ENCODE results near the gene PCP2.

PCP2 gene

DNA sequence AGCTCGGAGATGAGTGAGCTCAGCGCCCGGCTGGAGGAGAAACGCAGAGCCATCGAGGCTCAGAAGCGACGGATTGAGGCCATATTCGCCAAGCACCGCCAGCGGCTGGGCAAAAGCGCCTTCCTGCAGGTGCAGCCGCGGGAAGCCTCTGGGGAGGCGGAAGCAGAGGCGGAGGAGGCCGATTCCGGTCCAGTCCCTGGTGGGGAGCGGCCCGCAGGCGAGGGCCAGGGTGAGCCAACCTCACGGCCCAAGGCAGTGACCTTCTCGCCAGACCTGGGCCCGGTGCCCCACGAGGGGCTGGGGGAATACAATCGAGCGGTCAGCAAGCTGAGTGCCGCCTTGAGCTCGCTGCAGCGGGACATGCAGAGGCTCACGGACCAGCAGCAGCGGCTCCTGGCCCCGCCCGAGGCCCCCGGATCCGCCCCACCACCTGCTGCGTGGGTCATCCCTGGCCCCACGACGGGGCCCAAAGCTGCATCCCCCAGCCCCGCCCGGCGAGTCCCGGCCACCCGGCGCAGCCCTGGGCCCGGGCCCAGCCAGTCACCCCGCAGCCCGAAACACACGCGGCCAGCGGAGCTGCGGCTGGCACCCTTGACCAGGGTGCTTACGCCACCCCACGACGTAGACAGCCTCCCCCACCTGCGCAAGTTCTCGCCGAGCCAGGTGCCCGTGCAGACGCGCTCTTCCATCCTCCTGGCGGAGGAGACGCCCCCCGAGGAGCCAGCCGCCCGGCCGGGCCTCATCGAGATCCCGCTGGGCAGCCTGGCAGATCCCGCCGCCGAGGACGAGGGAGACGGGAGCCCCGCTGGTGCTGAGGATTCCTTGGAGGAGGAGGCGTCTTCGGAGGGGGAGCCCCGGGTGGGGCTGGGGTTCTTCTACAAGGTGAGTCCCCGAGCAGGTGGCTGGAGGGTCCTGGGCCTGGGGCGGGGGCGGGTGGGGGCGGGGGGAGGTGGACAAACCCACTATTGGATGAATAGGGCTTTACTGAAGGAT, 20.9 kb downstream of the PCP2 start:
- TF ChIP-seq, protein P1, sequence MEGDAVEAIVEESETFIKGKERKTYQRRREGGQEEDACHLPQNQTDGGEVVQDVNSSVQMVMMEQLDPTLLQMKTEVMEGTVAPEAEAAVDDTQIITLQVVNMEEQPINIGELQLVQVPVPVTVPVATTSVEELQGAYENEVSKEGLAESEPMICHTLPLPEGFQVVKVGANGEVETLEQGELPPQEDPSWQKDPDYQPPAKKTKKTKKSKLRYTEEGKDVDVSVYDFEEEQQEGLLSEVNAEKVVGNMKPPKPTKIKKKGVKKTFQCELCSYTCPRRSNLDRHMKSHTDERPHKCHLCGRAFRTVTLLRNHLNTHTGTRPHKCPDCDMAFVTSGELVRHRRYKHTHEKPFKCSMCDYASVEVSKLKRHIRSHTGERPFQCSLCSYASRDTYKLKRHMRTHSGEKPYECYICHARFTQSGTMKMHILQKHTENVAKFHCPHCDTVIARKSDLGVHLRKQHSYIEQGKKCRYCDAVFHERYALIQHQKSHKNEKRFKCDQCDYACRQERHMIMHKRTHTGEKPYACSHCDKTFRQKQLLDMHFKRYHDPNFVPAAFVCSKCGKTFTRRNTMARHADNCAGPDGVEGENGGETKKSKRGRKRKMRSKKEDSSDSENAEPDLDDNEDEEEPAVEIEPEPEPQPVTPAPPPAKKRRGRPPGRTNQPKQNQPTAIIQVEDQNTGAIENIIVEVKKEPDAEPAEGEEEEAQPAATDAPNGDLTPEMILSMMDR (IDR thresholded peaks at IDR 0.05; ENCODE audit: low read depth, low read length): no peak
- no peak for DNase-seq (ENCODE audit: low read depth, low spot score)
- H3K4me3 ChIP-seq (ENCODE audit: low read depth, low read length): no peak overlapping the region
- in situ Hi-C loops (cut with HindIII; ENCODE audit: low sequenced_read_pairs): no loop called here

DNA sequence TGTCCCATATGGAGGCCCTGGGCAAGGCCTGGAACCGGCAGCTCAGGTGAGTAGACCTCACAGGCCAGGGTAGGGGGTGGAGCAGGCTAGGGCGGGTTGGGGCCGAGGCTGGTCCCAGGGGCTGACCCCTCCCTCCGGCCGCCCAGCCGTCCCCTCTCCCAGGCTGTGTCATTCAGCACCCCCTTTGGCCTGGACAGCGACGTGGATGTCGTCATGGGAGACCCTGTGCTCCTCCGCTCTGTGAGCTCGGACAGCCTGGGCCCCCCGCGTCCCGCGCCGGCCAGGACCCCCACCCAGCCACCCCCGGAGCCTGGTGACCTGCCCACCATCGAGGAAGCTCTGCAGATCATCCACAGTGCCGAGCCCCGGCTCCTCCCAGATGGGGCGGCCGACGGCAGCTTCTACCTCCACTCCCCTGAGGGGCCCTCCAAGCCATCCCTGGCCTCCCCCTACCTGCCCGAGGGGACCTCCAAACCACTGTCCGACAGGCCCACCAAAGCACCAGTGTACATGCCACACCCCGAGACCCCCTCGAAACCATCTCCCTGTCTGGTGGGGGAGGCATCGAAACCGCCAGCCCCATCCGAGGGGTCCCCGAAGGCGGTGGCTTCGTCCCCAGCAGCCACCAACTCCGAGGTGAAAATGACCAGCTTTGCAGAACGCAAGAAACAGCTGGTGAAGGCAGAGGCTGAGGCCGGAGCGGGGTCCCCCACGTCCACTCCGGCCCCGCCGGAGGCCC, 21.8 kb downstream of the PCP2 start:
- DNase-seq (ENCODE audit: low read depth, low spot score): no peak
- in situ Hi-C loops (cut with HindIII; ENCODE audit: low sequenced_read_pairs): no loop called here
- TF ChIP-seq, protein P1 (IDR thresholded peaks at IDR 0.05; ENCODE audit: low read depth, low read length): no peak
- H3K4me3 ChIP-seq (ENCODE audit: low read depth, low read length): no peak overlapping the region

DNA sequence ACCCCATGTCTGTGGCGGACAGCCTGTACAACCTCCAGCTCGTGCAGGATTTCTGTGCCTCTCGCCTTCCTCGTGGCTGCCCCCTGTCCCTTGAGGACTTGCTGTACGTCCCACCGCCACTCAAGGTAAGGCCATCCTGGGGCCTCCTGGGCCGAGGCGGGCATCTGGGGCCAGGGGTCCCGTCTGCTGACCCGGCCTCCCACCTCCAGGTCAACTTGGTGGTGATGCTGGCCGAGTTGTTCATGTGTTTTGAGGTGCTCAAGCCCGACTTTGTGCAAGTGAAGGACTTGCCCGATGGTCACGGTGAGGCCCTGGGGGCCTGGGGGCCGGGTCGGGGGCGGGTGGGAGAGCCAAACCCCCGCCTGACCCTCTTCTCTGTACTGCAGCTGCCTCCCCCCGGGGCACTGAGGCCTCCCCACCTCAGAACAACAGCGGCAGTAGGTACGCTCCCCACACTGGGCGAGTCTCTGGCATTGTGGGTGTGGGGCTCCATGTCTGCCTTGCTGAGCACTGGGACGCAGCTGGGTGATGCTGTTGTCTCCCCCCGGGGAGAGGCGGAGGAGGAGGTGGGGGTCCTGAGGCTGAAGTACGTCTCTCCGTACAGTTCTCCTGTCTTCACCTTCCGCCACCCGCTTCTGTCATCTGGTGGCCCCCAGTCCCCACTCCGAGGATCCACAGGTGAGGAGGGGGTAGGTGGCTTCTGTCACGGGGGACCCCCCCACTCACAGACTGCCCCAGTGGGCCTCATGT, 22.9 kb downstream of the PCP2 start:
- DNase-seq (ENCODE audit: low read depth, low spot score): no peak
- TF ChIP-seq, protein P1 (IDR thresholded peaks at IDR 0.05; ENCODE audit: low read depth, low read length): no peak
- in situ Hi-C loops (cut with HindIII; ENCODE audit: low sequenced_read_pairs): no loop called here
- no peak overlapping the region for H3K4me3 ChIP-seq (ENCODE audit: low read depth, low read length)

DNA sequence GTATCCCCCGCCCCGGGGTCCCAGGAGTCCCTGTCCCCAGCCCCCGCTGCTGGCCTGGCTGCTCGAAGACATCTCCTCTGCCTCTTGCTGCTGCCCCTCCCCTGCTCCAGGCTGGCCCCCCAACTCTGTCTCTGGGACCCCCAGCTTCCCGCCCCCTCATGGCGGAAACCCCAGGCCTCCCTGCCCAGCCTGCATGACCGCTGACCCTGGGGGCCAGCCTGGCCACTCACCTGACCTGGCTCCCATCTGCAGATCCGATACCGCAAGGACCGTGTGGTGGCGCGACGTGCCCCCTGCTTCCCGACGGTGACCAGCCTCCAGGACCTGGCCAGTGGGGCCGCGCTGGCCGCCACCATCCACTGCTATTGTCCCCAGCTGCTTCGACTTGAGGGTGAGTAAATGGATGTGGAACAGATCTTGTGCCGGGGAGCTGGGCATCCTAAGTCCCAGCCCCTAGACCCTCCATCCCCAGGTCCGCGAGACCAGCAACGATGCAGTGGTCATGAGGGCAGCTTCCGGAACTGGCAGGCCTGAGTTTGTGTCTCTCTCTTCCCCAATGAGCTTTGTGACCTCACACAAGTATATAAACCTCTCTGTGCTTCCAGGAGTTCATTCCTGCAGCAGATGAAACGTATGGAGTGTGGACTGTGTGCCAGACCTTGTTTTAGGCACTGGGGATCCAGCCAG, 25.5 kb downstream of the PCP2 start:
- TF ChIP-seq, protein P1 (IDR thresholded peaks at IDR 0.05; ENCODE audit: low read depth, low read length): no peak
- in situ Hi-C loops (cut with HindIII; ENCODE audit: low sequenced_read_pairs): no loop called here
- no peak overlapping the region for H3K4me3 ChIP-seq (ENCODE audit: low read depth, low read length)
- DNase-seq (ENCODE audit: low read depth, low spot score): no peak

DNA sequence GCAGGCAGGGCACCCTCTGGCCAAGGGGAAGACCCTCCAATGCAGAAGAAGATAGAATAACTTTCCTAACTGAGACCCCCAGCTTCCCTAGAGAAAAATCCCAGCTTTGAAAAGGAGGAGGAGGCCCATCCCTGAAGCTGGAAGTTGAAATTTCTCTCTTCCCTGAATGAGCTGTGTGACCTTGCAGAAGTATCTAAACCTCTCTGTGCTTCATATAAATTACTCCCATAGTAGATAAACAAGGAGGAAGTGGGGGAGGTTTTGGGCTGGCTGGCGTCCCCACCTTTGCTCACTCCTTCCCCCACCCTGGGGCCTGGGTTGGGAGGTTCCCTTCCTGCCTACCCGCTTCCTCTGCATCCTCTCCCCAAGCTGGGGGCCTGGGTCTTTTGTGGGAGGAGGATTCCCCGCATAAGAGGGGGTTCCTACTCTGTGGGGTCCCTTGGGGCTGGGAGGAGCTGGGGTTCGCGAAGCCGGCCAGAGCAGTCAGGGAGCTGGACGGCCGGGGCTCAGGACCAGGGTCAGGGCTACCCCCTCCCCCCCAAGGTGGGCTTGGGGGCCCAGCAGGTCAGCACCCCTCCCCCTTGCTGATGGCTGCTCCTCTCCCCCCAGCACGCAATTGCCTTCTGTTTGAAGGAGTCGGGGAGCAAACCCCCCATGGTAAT, 26.2 kb downstream of the PCP2 start:
- TF ChIP-seq, protein P1 (IDR thresholded peaks at IDR 0.05; ENCODE audit: low read depth, low read length): no peak
- in situ Hi-C loops (cut with HindIII; ENCODE audit: low sequenced_read_pairs): no loop called here
- no peak for DNase-seq (ENCODE audit: low read depth, low spot score)
- no peak overlapping the region for H3K4me3 ChIP-seq (ENCODE audit: low read depth, low read length)
